ENCODE data around the gene DVL3. TPM values are rescaled to one million over a fixed set of nuclear protein-coding genes. Genes with fewer than 3 reads are reported as not detected.
A peak's percentile ranks its signal among the peaks of the same experiment; 100 is the strongest.

DVL3 gene
- total RNA-seq, 1 experiment from 2014 or later, result 38.3 TPM

GRCh38 chr3:184176377-184177330 is 21.5 kb downstream of the DVL3 start:
- DNase-seq (ENCODE audit: low spot score), result peak; percentile 98

GRCh38 chr3:184177331-184177731 is 22.2 kb downstream of the DVL3 start:
- DNase-seq (ENCODE audit: low spot score), result peak; percentile 66

GRCh38 chr3:184177767-184178306 is 22.7 kb downstream of the DVL3 start:
- no peak for DNase-seq (ENCODE audit: low spot score)

- no peak for DNase-seq (ENCODE audit: low spot score)
These were observed 23.5 kb downstream of the DVL3 start for GRCh38 chr3:184178521-184179138.

GRCh38 chr3:184180165-184180564 is 25.0 kb downstream of the DVL3 start:
- peak; percentile 87 for DNase-seq (ENCODE audit: low spot score)

GRCh38 chr3:184181596-184181995 is 26.4 kb downstream of the DVL3 start:
- DNase-seq (ENCODE audit: low spot score), result no peak

- DNase-seq (ENCODE audit: low spot score), result no peak
These were observed 28.5 kb downstream of the DVL3 start for GRCh38 chr3:184183679-184184078.

GRCh38 chr3:184184546-184185230 is 29.5 kb downstream of the DVL3 start:
- no peak for DNase-seq (ENCODE audit: low spot score)

GRCh38 chr3:184185461-184186183 is 30.4 kb downstream of the DVL3 start:
- peak; percentile 97 for DNase-seq (ENCODE audit: low spot score)

- DNase-seq (ENCODE audit: low spot score), result peak; percentile 38
These were observed 31.2 kb downstream of the DVL3 start, which contains the start of gene ABCF3 for GRCh38 chr3:184186184-184186901. Gene ABCF3 (plus strand): TSS chr3:184186199. CDS start chr3:184186208, 9 bp downstream.

GRCh38 chr3:184186902-184187207 is 31.7 kb downstream of the DVL3 start:
- DNase-seq (ENCODE audit: low spot score), result no peak

GRCh38 chr3:184188080-184188479 is 32.9 kb downstream of the DVL3 start:
- no peak for DNase-seq (ENCODE audit: low spot score)

GRCh38 chr3:184189421-184189820 is 34.2 kb downstream of the DVL3 start:
- no peak for DNase-seq (ENCODE audit: low spot score)

- no peak for DNase-seq (ENCODE audit: low spot score)
These were observed 37.7 kb downstream of the DVL3 start for GRCh38 chr3:184192889-184193288.

- no peak for DNase-seq (ENCODE audit: low spot score)
These were observed 38.9 kb downstream of the DVL3 start for GRCh38 chr3:184193991-184194539.

GRCh38 chr3:184196536-184196935 is 41.4 kb downstream of the DVL3 start:
- no peak for DNase-seq (ENCODE audit: low spot score)

GRCh38 chr3:184198509-184198908 is 43.3 kb downstream of the DVL3 start:
- DNase-seq (ENCODE audit: low spot score), result no peak

- no peak for DNase-seq (ENCODE audit: low spot score)
These were observed 45.6 kb downstream of the DVL3 start for GRCh38 chr3:184200825-184201224.

GRCh38 chr3:184203526-184203925 is 48.3 kb downstream of the DVL3 start:
- DNase-seq (ENCODE audit: low spot score), result no peak

GRCh38 chr3:184209146-184209923 is 54.2 kb downstream of the DVL3 start:
- DNase-seq (ENCODE audit: low spot score), result no peak
